OCI-LY7 (cell line): ENCODE data around the gene GRWD1. TPM values are rescaled to one million over a fixed set of nuclear protein-coding genes. Genes with fewer than 3 reads are reported as not detected.
A peak's percentile ranks its signal among the peaks of the same experiment; 100 is the strongest.

Experiments used
- BruUV-seq: library from RNA; stranded (reverse); fragments of 400-500 nt; replicated peaks from 2 replicates; lab custom pipeline; 2021; lab: Mats Ljungman, UMichigan
- CTCF ChIA-PET: fragments of 300-600 bp; sonication (Branson Sonifier 250); formaldehyde crosslinking; loops from one replicate; lab custom pipeline; 2022; ENCODE audit warnings: antibody characterized with exemption; ENCODE audit not compliant: unreplicated experiment; lab: Charles Lee
- POLR2A ChIA-PET: fragments of 300-600 bp; sonication (Branson Sonifier 250); formaldehyde crosslinking; loops from one replicate; lab custom pipeline; 2022; ENCODE audit warnings: antibody characterized with exemption; lab: Charles Lee
- DNase-seq: peaks from one replicate; pipeline ENCODE4 v3.0.0-alpha.2; 2015; ENCODE audit warnings: low spot score
- H2AFZ ChIP-seq: fragments of 200-600 bp; sonication (generic), shearing (Covaris generic); 2 replicates; pipeline ENCODE4 v1.6.1; 2014; ENCODE audit warnings: mild to moderate bottlenecking, antibody characterized with exemption, low read length, moderate library complexity
- H3K27ac ChIP-seq: fragments of 200-600 bp; sonication (generic); 2 replicates; pipeline ENCODE4 v1.5.1; 2014; ENCODE audit warnings: mixed run types, low read depth, mild to moderate bottlenecking, moderate library complexity, low read length, inconsistent platforms; ENCODE audit not compliant: poor library complexity, severe bottlenecking
- H3K36me3 ChIP-seq: fragments of 200-600 bp; sonication (generic); 2 replicates; pipeline ENCODE4 v1.6.1; 2014; ENCODE audit warnings: mild to moderate bottlenecking, antibody characterized with exemption, low read length, moderate library complexity, mixed read lengths; ENCODE audit not compliant: insufficient read depth
- H3K4me1 ChIP-seq: fragments of 200-600 bp; sonication (generic); 2 replicates; pipeline ENCODE4 v1.5.1; 2014; ENCODE audit warnings: mild to moderate bottlenecking, low read length; ENCODE audit not compliant: insufficient read depth, poor library complexity, severe bottlenecking
- H3K4me2 ChIP-seq: fragments of 200-600 bp; sonication (generic); 2 replicates; pipeline ENCODE4 v1.6.1; 2014; ENCODE audit warnings: mild to moderate bottlenecking, low read length
- H3K4me3 ChIP-seq: fragments of 200-600 bp; sonication (generic); 2 replicates; pipeline ENCODE4 v1.5.1; 2014; ENCODE audit warnings: mild to moderate bottlenecking, low read depth, low read length; ENCODE audit not compliant: poor library complexity, severe bottlenecking
- H3K79me2 ChIP-seq: fragments of 200-600 bp; sonication (generic); 2 replicates; pipeline ENCODE4 v1.6.1; 2016; ENCODE audit warnings: low read depth, mild to moderate bottlenecking, low read length, moderate library complexity, mixed read lengths; ENCODE audit not compliant: insufficient read depth
- H3K9me2 ChIP-seq: fragments of 200-600 bp; sonication (generic); 2 replicates; pipeline ENCODE4 v1.6.1; 2016; ENCODE audit warnings: mild to moderate bottlenecking, low read length, mixed read lengths; ENCODE audit not compliant: insufficient read depth
- H3K9me3 ChIP-seq: fragments of 200-600 bp; sonication (generic); 2 replicates; pipeline ENCODE4 v1.6.1; 2014; ENCODE audit warnings: mild to moderate bottlenecking, mixed run types, low read length, mixed read lengths
- H4K20me1 ChIP-seq: fragments of 200-600 bp; sonication (generic); 2 replicates; pipeline ENCODE4 v1.6.1; 2014; ENCODE audit warnings: mild to moderate bottlenecking, antibody characterized with exemption, low read length, moderate library complexity, mixed read lengths; ENCODE audit not compliant: insufficient read depth
- EZH2phosphoT487 ChIP-seq: fragments of 200-600 bp; sonication (generic); IDR thresholded peaks from 2 replicates; pipeline ENCODE4 v1.6.1; 2018; ENCODE audit warnings: low read depth, borderline replicate concordance, mild to moderate bottlenecking, mixed run types, antibody characterized with exemption, low read length, moderate library complexity, mixed read lengths
- intact Hi-C: fragments of 100-400 bp; cut with micrococcal nuclease; formaldehyde crosslinking; loops from one replicate; pipeline ENCODE4 v1.10.0; 2022; ENCODE audit not compliant: unreplicated experiment
- total RNA-seq, 2 experiments: library from RNA; depleted of rRNA in 1 of 2; stranded (reverse); fragments of >200 nt in 1 of 2; shearing (Covaris generic) in 1 of 2; gene quantifications; 2 replicates each; pipeline ENCODE4 v1.2.3, GENCODE V29; 2014 to 2022
- TF ChIP-seq, protein P1 (sequence below): fragments of 200-600 bp; sonication (generic); conservative IDR thresholded peaks from 2 replicates; pipeline ENCODE4 v1.5.1; 2014; ENCODE audit warnings: mild to moderate bottlenecking, antibody characterized with exemption, low read length, moderate library complexity, mixed read lengths

GRWD1 gene
- total RNA-seq, 2 experiments from 2014 or later: 32.1 to 35.8 TPM

GRCh38 chr19:48502350-48503018 is 56.7 kb downstream of the GRWD1 start:
- no peak for DNase-seq
- H3K4me3 ChIP-seq: peak overlapping the region; percentile 19
- peak overlapping the region; percentile 31 for H3K27ac ChIP-seq
- H3K4me2 ChIP-seq: peak overlapping the region; percentile 65
- no peak for TF ChIP-seq EZH2phosphoT487
- TF ChIP-seq, protein P1, sequence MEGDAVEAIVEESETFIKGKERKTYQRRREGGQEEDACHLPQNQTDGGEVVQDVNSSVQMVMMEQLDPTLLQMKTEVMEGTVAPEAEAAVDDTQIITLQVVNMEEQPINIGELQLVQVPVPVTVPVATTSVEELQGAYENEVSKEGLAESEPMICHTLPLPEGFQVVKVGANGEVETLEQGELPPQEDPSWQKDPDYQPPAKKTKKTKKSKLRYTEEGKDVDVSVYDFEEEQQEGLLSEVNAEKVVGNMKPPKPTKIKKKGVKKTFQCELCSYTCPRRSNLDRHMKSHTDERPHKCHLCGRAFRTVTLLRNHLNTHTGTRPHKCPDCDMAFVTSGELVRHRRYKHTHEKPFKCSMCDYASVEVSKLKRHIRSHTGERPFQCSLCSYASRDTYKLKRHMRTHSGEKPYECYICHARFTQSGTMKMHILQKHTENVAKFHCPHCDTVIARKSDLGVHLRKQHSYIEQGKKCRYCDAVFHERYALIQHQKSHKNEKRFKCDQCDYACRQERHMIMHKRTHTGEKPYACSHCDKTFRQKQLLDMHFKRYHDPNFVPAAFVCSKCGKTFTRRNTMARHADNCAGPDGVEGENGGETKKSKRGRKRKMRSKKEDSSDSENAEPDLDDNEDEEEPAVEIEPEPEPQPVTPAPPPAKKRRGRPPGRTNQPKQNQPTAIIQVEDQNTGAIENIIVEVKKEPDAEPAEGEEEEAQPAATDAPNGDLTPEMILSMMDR: no peak
- peak overlapping the region; percentile 60; the same call in 1 of the 2 replicates for H2AFZ ChIP-seq
- ChIA-PET POLR2A (interaction anchor here (0.6 to 1.1 kb wide), 2 partner anchors 9 to 741 kb away, joined by 3 to 9 read pairs; no protein-coding TSS in a partner anchor), CTCF (interaction anchor here (0.6 to 1.0 kb wide), 3 partner anchors 12 to 132 kb away, joined by 3 to 8 read pairs (median 5); no protein-coding TSS in a partner anchor)
- no peaks in the 10 kb centered on the region for H3K9me3 ChIP-seq
- no peaks in the 10 kb centered on the region for H4K20me1 ChIP-seq
- intact Hi-C loops: loop anchor here (2.0 kb wide), 1 partner anchor 58 kb away; the partner anchor contains the start of gene GRWD1
- no TSS peak for BruUV-seq
- H3K79me2 ChIP-seq: no peaks in the 10 kb centered on the region
- H3K4me1 ChIP-seq: peaks cover 20% of the 10 kb centered on the region
- no peaks in the 10 kb centered on the region for H3K36me3 ChIP-seq
- no peaks in the 10 kb centered on the region for H3K9me2 ChIP-seq

GRCh38 chr19:48506138-48506733 is 60.5 kb downstream of the GRWD1 start:
- intact Hi-C loops: loop anchor here (1.0 kb wide), 1 partner anchor 78 kb away; no protein-coding TSS in a partner anchor
- peaks cover 20% of the 10 kb centered on the region for H3K4me1 ChIP-seq
- H2AFZ ChIP-seq: no peak overlapping the region
- no peaks in the 10 kb centered on the region for H3K9me3 ChIP-seq
- peak; percentile 81 for DNase-seq
- H3K79me2 ChIP-seq: no peaks in the 10 kb centered on the region
- no peak overlapping the region for H3K4me3 ChIP-seq
- no peak overlapping the region for H3K27ac ChIP-seq
- ChIA-PET POLR2A (interaction anchor here (0.6 to 1.3 kb wide), 2 partner anchors 13 to 78 kb away, joined by 3 to 5 read pairs; no protein-coding TSS in a partner anchor), CTCF (interaction anchor here (1.0 kb wide), 1 partner anchor 13 kb away, joined by 3 read pairs; no protein-coding TSS in a partner anchor)
- no peaks in the 10 kb centered on the region for H3K36me3 ChIP-seq
- no peaks in the 10 kb centered on the region for H4K20me1 ChIP-seq
- H3K9me2 ChIP-seq: no peaks in the 10 kb centered on the region
- BruUV-seq: no TSS peak
- H3K4me2 ChIP-seq: no peak overlapping the region
- TF ChIP-seq, protein P1: peak; percentile 81
- TF ChIP-seq EZH2phosphoT487: no peak

Other genes starting within 250 kb of the GRWD1 start
- 51.0 and 52.5 TPM in 2 replicates for gene CARD8, start 190.1 kb upstream of the GRWD1 start, total RNA-seq (2014; rRNA removed; shearing (Covaris generic))
- gene CARD8, start 190.1 kb upstream of the GRWD1 start, total RNA-seq (2022): 56.1 and 82.9 TPM in 2 replicates
- not detected in 2 replicates for gene ZNF114, start 175.9 kb upstream of the GRWD1 start, total RNA-seq (2014; rRNA removed; shearing (Covaris generic))
- gene ZNF114, start 175.9 kb upstream of the GRWD1 start, total RNA-seq (2022): not detected in 2 replicates
- gene EMP3, start 120.4 kb upstream of the GRWD1 start, total RNA-seq (2014; rRNA removed; shearing (Covaris generic)): 14.5 and 33.8 TPM in 2 replicates
- 21.1 and 23.1 TPM in 2 replicates for gene EMP3, start 120.4 kb upstream of the GRWD1 start, total RNA-seq (2022)
- 18.2 and 31.1 TPM in 2 replicates for gene TMEM143, start 82.0 kb upstream of the GRWD1 start, total RNA-seq (2014; rRNA removed; shearing (Covaris generic))
- gene TMEM143, start 82.0 kb upstream of the GRWD1 start, total RNA-seq (2022): 31.4 and 37.9 TPM in 2 replicates
- gene SYNGR4, start 81.6 kb upstream of the GRWD1 start, total RNA-seq (2014; rRNA removed; shearing (Covaris generic)): 0.38 and 0.51 TPM in 2 replicates
- gene SYNGR4, start 81.6 kb upstream of the GRWD1 start, total RNA-seq (2022): 1.0 and 1.2 TPM in 2 replicates
- 26.2 and 38.8 TPM in 2 replicates for gene KDELR1, start 54.4 kb upstream of the GRWD1 start, total RNA-seq (2014; rRNA removed; shearing (Covaris generic))
- gene KDELR1, start 54.4 kb upstream of the GRWD1 start, total RNA-seq (2022): 63.8 and 74.0 TPM in 2 replicates
- gene GRIN2D, start 52.3 kb upstream of the GRWD1 start, total RNA-seq (2014; rRNA removed; shearing (Covaris generic)): not detected in 2 replicates
- gene GRIN2D, start 52.3 kb upstream of the GRWD1 start, total RNA-seq (2022): 0.06 and 0.11 TPM in 2 replicates
- gene KCNJ14, start 9.6 kb downstream of the GRWD1 start, total RNA-seq (2014; rRNA removed; shearing (Covaris generic)): 0.57 and 0.85 TPM in 2 replicates
- 2.5 and 2.6 TPM in 2 replicates for gene KCNJ14, start 9.6 kb downstream of the GRWD1 start, total RNA-seq (2022)
- 44.0 and 46.6 TPM in 2 replicates for gene CYTH2, start 23.4 kb downstream of the GRWD1 start, total RNA-seq (2014; rRNA removed; shearing (Covaris generic))
- gene CYTH2, start 23.4 kb downstream of the GRWD1 start, total RNA-seq (2022): 53.2 and 74.8 TPM in 2 replicates
- 1.3 and 2.3 TPM in 2 replicates for gene LMTK3, start 65.9 kb downstream of the GRWD1 start, total RNA-seq (2014; rRNA removed; shearing (Covaris generic))
- gene LMTK3, start 65.9 kb downstream of the GRWD1 start, total RNA-seq (2022): 9.7 and 11.5 TPM in 2 replicates
- gene SULT2B1, start 106.2 kb downstream of the GRWD1 start, total RNA-seq (2014; rRNA removed; shearing (Covaris generic)): not detected in 2 replicates
- gene SULT2B1, start 106.2 kb downstream of the GRWD1 start, total RNA-seq (2022): not detected in 2 replicates
- gene SPACA4, start 160.8 kb downstream of the GRWD1 start, total RNA-seq (2014; rRNA removed; shearing (Covaris generic)): not detected in 2 replicates
- gene SPACA4, start 160.8 kb downstream of the GRWD1 start, total RNA-seq (2022): not detected in 2 replicates
- gene FAM83E, start 169.1 kb downstream of the GRWD1 start, total RNA-seq (2014; rRNA removed; shearing (Covaris generic)): 3.7 and 6.2 TPM in 2 replicates
- 3.0 and 5.6 TPM in 2 replicates for gene FAM83E, start 169.1 kb downstream of the GRWD1 start, total RNA-seq (2022)
- gene RPL18, start 173.2 kb downstream of the GRWD1 start, total RNA-seq (2014; rRNA removed; shearing (Covaris generic)): 3,527 and 5,064 TPM in 2 replicates
- 1,333 and 1,494 TPM in 2 replicates for gene RPL18, start 173.2 kb downstream of the GRWD1 start, total RNA-seq (2022)
- 12.4 and 18.2 TPM in 2 replicates for gene SPHK2, start 173.5 kb downstream of the GRWD1 start, total RNA-seq (2014; rRNA removed; shearing (Covaris generic))
- 33.3 and 34.8 TPM in 2 replicates for gene SPHK2, start 173.5 kb downstream of the GRWD1 start, total RNA-seq (2022)
- gene DBP, start 191.4 kb downstream of the GRWD1 start, total RNA-seq (2014; rRNA removed; shearing (Covaris generic)): 20.8 and 35.6 TPM in 2 replicates
- 15.7 and 19.0 TPM in 2 replicates for gene DBP, start 191.4 kb downstream of the GRWD1 start, total RNA-seq (2022)
- gene CA11, start 200.2 kb downstream of the GRWD1 start, total RNA-seq (2014; rRNA removed; shearing (Covaris generic)): 2.5 and 2.7 TPM in 2 replicates
- gene CA11, start 200.2 kb downstream of the GRWD1 start, total RNA-seq (2022): 4.6 and 10.8 TPM in 2 replicates
- 0.16 TPM in 1 of 2 replicates, not detected in the other for gene NTN5, start 227.0 kb downstream of the GRWD1 start, total RNA-seq (2014; rRNA removed; shearing (Covaris generic))
- 0.20 and 0.53 TPM in 2 replicates for gene NTN5, start 227.0 kb downstream of the GRWD1 start, total RNA-seq (2022)
- not detected in 2 replicates for gene FUT2, start 250.0 kb downstream of the GRWD1 start, total RNA-seq (2014; rRNA removed; shearing (Covaris generic))
- not detected in 2 replicates for gene FUT2, start 250.0 kb downstream of the GRWD1 start, total RNA-seq (2022)